Sigmoid colon (tissue), 7 donors: ENCODE measurements around the gene SLC44A1. TPM values are rescaled to one million over a fixed set of nuclear protein-coding genes. Genes with fewer than 3 reads are reported as not detected.

Experiments
- DNase-seq: peaks from one replicate; pipeline ENCODE4 v3.0.0-alpha.2; 2019
- H3K27ac ChIP-seq, 4 donors: fragments of 200-600 bp; sonication (generic); one replicate each; pipeline ENCODE4 v1.5.1; 2016 to 2019; ENCODE audit warnings: mild to moderate bottlenecking in 1 of 4
- H3K27me3 ChIP-seq, 3 donors: fragments of 200-600 bp; sonication (generic); one replicate each; pipeline ENCODE4 v1.5.1; 2019; ENCODE audit warnings: mild to moderate bottlenecking in 1 of 3
- H3K36me3 ChIP-seq, 4 donors: fragments of 200-600 bp; sonication (generic); one replicate each; pipeline ENCODE4 v1.5.1; 2016 to 2019
- H3K4me1 ChIP-seq, 4 donors: fragments of 200-600 bp; sonication (generic); one replicate each; pipeline ENCODE4 v1.5.1; 2017 to 2019
- H3K4me3 ChIP-seq, 4 donors: fragments of 200-600 bp; sonication (generic); one replicate each; pipeline ENCODE4 v1.5.1; 2017 to 2019; ENCODE audit warnings: mild to moderate bottlenecking in 2 of 4, moderate library complexity in 1 of 4
- H3K9me3 ChIP-seq, 4 donors: fragments of 200-600 bp in 3 of 4; sonication (generic) in 3 of 4; one replicate each; pipeline versions ENCODE4 v1.5.1 to v1.6.1; 2013 to 2019
- EP300 ChIP-seq, 4 donors: sonication (generic); formaldehyde crosslinking; IDR thresholded peaks; one replicate each; pipeline ENCODE4 v1.6.1; 2017; ENCODE audit warnings: antibody characterized with exemption in 4 of 4
- POLR2A ChIP-seq, 2 donors: fragments of 450-650 bp; IDR thresholded peaks; one replicate each; pipeline ENCODE4 v1.6.1; 2016; ENCODE audit warnings: antibody characterized with exemption in 2 of 2, mild to moderate bottlenecking in 2 of 2, moderate library complexity in 2 of 2
- POLR2AphosphoS5 ChIP-seq, 4 donors: sonication (generic); formaldehyde crosslinking; IDR thresholded peaks; one replicate each; pipeline ENCODE4 v1.6.1; 2017; ENCODE audit warnings: antibody characterized with exemption in 4 of 4
- WGBS, 2 donors: extraction: QIAGEN DNeasy Blood & Tissue Kit; methylation state at CpG; one replicate each; pipeline ENCODE4 v1.1.7; 2013; 5-methylcytosine and 5-hydroxymethylcytosine counted together
- intact Hi-C: fragments of 100-400 bp; cut with DNase I; formaldehyde crosslinking; loops from one replicate; pipeline ENCODE4 v1.15.1; 2023
- polyA plus RNA-seq, 3 donors: library from polyadenylated mRNA; stranded (reverse); fragments of 200-250 nt; gene quantifications; one replicate each; pipeline ENCODE4 v1.2.3, GENCODE V29; 2013
- total RNA-seq, 4 donors: library from RNA; depleted of rRNA; stranded (reverse); fragments of >200 nt; gene quantifications; one replicate each; pipeline ENCODE4 v1.1.0, GENCODE V29; 2016
- TF ChIP-seq, protein P1 (sequence below), 4 experiments: fragments of 450-650 bp in 3 of 4; fragments of 200-600 bp in 1 of 4; IDR thresholded peaks; one replicate each; pipeline ENCODE4 v1.5.1; 2016 to 2019; ENCODE audit warnings: antibody characterized with exemption in 4 of 4, mild to moderate bottlenecking in 3 of 4, moderate library complexity in 2 of 4
- donor health status: healthy with polysubstance abuse.
- donor health status: Bipolar disorder and iron deficiency.
- donor health status: healthy.

SLC44A1 gene
- total and polyA plus RNA-seq, 7 donors: 11.4 to 35.4 (median 25.2) TPM

DNA sequence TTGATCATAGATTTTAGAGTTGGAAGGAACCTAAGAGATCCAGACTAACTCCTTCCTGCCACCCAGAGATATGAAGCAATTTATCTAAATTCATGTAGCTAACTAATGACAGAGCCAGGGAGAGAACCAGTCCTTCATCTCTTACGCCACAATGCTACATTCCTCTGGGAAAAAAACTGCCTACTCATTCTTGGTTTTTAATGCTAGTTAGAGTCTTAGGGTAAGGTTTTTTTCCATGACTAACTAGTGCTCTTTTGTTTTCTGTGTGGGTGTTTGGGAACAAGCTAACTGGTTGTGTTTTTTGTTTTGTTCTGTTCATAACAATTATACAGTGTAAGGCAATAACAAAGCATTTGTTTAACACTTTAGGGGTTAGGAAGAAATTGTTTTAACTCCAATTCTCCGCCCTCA, 52.4 kb downstream of the SLC44A1 start:
- peaks cover 0 to 19% (median 11%) of the 10 kb centered on the region in 4 donors for H3K4me1 ChIP-seq
- intact Hi-C loops: no loop called here
- WGBS, 2 donors: 46% methylated on average over 2 of the region's 2 CpGs
- H3K9me3 ChIP-seq: no peaks in the 10 kb centered on the region
- no peaks in the 10 kb centered on the region for H3K27me3 ChIP-seq
- TF ChIP-seq POLR2A (IDR thresholded peaks at IDR 0.05): no peak
- TF ChIP-seq POLR2AphosphoS5 (IDR thresholded peaks at IDR 0.05): peak in 1 of 4 donors; percentile 9
- no peak overlapping the region for H3K4me3 ChIP-seq
- no peak for DNase-seq
- peaks cover 0 to 13% (median 8%) of the 10 kb centered on the region in 4 donors for H3K36me3 ChIP-seq
- peak overlapping the region in 2 of 4 donors; percentile 39 to 45 for H3K27ac ChIP-seq

DNA sequence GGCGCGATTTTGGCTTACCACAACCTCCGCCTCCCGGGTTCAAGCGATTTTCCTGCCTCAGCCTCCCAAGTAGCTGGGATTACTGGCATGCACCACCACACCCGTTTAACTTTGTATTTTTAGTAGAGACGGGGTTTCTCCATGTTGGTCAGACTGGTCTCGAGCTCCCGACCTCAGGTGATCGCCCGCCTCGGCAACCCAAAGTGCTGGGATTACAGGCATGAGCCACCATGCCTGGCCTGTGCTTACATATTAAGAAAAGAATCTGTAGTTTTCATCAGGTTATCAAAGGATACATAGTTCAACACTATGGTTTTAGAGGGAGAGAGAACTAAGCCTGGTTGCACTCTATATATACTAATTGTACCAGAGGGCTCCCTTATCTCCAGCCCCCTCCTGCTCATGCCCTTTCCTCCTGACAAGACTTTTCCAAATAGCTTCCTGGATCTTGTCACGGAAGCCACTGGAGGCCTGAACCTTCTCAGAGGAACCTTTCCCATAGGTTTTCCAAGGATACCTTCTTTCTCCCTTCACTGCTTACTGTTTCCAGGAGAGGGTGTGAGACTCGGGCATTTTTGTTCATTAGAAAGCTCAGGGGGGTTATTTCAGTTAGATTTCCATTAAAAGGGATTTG, 53.1 kb downstream of the SLC44A1 start:
- 96 to 97% methylated on average over 14 of the region's 14 CpGs for WGBS, 2 donors
- no peak for DNase-seq
- H3K4me3 ChIP-seq: no peak overlapping the region
- no peaks in the 10 kb centered on the region for H3K27me3 ChIP-seq
- H3K27ac ChIP-seq: peak overlapping the region in 2 of 4 donors; percentile 39 to 45
- intact Hi-C loops: no loop called here
- peaks cover 0 to 13% (median 8%) of the 10 kb centered on the region in 4 donors for H3K36me3 ChIP-seq
- H3K9me3 ChIP-seq: no peaks in the 10 kb centered on the region
- TF ChIP-seq EP300 (IDR thresholded peaks at IDR 0.05) (no peak), POLR2AphosphoS5 (IDR thresholded peaks at IDR 0.05) (no peak), POLR2A (IDR thresholded peaks at IDR 0.05) (no peak)
- TF ChIP-seq, protein P1, sequence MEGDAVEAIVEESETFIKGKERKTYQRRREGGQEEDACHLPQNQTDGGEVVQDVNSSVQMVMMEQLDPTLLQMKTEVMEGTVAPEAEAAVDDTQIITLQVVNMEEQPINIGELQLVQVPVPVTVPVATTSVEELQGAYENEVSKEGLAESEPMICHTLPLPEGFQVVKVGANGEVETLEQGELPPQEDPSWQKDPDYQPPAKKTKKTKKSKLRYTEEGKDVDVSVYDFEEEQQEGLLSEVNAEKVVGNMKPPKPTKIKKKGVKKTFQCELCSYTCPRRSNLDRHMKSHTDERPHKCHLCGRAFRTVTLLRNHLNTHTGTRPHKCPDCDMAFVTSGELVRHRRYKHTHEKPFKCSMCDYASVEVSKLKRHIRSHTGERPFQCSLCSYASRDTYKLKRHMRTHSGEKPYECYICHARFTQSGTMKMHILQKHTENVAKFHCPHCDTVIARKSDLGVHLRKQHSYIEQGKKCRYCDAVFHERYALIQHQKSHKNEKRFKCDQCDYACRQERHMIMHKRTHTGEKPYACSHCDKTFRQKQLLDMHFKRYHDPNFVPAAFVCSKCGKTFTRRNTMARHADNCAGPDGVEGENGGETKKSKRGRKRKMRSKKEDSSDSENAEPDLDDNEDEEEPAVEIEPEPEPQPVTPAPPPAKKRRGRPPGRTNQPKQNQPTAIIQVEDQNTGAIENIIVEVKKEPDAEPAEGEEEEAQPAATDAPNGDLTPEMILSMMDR (IDR thresholded peaks at IDR 0.05): no peak
- H3K4me1 ChIP-seq: peaks cover 0 to 13% (median 5%) of the 10 kb centered on the region in 4 donors

DNA sequence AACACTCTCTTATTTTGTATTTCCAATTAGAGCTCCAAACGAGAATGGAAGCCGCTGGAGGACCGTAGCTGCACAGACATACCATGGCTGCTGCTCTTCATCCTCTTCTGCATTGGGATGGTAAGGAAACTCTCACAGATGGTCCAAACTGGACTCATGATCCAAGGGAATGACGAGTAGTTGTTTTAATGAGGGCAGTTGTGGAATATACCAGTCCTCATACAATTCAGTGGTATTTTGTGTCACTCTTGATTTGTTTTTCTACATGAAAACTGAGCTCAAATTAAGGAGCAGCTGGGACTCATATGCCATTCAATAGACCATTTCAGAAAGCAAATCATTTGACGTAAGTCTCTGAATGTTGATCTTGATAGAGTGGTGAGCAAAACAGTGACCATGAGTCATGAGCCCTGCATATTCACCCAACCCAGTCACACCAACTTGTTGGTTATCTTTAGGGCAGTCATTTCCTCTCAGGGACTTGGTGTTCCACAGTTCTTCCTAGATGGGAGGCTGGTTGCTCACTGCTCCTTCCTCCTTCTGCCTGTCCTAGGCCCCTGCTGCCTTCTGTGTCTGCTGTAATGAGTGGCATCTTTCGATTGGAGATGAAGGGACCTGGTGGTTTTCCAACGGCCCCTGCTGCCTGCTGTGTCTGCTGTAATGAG, 54.9 kb downstream of the SLC44A1 start:
- WGBS, 2 donors: 86 to 87% methylated on average over 7 of the region's 7 CpGs
- H3K27ac ChIP-seq: no peak overlapping the region
- intact Hi-C loops: no loop called here
- no peak overlapping the region for H3K4me3 ChIP-seq
- no peak for DNase-seq
- no peaks in the 10 kb centered on the region for H3K9me3 ChIP-seq
- H3K4me1 ChIP-seq: peaks cover 0 to 9% (median 2%) of the 10 kb centered on the region in 4 donors
- H3K36me3 ChIP-seq: peaks cover 0 to 13% (median 8%) of the 10 kb centered on the region in 4 donors
- no peaks in the 10 kb centered on the region for H3K27me3 ChIP-seq
- TF ChIP-seq, protein P1 (IDR thresholded peaks at IDR 0.05): no peak
- peak in 1 of 4 donors; percentile 4 for TF ChIP-seq EP300 (IDR thresholded peaks at IDR 0.05)
- no peak for TF ChIP-seq POLR2A (IDR thresholded peaks at IDR 0.05)
- TF ChIP-seq POLR2AphosphoS5 (IDR thresholded peaks at IDR 0.05): peak in 1 of 4 donors; percentile 5

DNA sequence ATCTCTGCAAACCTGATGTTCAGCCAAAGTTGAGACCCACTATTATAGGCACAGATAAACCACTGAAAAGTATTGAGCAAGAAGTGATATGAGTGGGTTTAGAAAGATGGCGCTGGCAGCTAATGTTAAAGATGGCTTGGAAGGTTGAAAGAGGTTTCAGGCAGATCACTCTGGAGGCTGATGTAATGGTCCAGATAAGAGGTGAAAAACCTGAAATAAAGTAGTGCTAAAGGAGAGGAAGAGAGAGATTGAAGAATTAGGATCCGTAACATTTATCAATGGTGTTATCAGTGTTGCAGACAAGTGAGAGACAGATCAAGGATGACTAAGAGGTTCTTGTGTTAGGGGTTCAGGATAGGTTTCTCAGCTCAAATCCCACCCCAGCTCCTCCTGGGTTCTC, 58.3 kb downstream of the SLC44A1 start:
- peaks cover 0 to 13% (median 8%) of the 10 kb centered on the region in 4 donors for H3K36me3 ChIP-seq
- no peaks in the 10 kb centered on the region for H3K4me1 ChIP-seq
- TF ChIP-seq POLR2AphosphoS5 (IDR thresholded peaks at IDR 0.05) (no peak), EP300 (IDR thresholded peaks at IDR 0.05) (no peak), POLR2A (IDR thresholded peaks at IDR 0.05) (no peak)
- TF ChIP-seq, protein P1 (IDR thresholded peaks at IDR 0.05): no peak
- no peaks in the 10 kb centered on the region for H3K27me3 ChIP-seq
- 97 to 98% methylated on average over 2 of the region's 2 CpGs for WGBS, 2 donors
- intact Hi-C loops: no loop called here
- H3K27ac ChIP-seq: no peak overlapping the region
- DNase-seq: no peak
- H3K9me3 ChIP-seq: no peaks in the 10 kb centered on the region
- no peak overlapping the region for H3K4me3 ChIP-seq

DNA sequence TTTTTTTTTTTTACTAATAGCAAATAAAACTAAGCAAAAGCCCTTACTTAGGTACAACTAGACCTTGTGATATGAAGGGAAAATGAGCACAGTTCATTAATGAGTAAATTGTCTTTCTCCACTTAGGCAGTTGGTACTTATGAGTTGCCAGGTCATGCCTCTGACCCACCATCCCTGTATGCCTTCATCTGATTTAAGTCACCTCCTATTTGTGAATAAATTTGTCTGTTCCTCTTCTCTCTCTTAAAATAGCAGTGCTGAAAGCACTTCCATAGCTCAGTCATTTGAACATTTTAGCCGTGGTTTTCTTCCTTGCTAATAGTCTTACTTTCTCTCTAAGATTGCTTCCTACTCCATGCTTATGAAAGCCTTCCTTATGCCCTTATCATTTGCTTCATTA, 61.4 kb downstream of the SLC44A1 start:
- WGBS, 2 donors: 61 to 68% methylated on average over 1 of the region's 1 CpG
- Histone ChIP-seq H3K27ac (no peak overlapping the region), H3K27me3 (no peaks in the 10 kb centered on the region), H3K4me1 (peaks cover 0 to 6% (median 0%) of the 10 kb centered on the region in 4 donors), H3K36me3 (no peaks in the 10 kb centered on the region), H3K4me3 (no peak overlapping the region), H3K9me3 (no peaks in the 10 kb centered on the region)
- no peak for DNase-seq
- TF ChIP-seq, protein P1 (IDR thresholded peaks at IDR 0.05): no peak
- TF ChIP-seq POLR2A (IDR thresholded peaks at IDR 0.05): no peak
- intact Hi-C loops: no loop called here
